VCaP (cell line): Measurements from ENCODE around the gene TUBGCP6.

Experiments used
- H3K27ac ChIP-seq: fragments of 450-650 bp; 2 replicates; pipeline ENCODE4 v1.5.1; 2017
- TF ChIP-seq, protein P1 (sequence below): fragments of 450-650 bp; conservative IDR thresholded peaks from 2 replicates; pipeline ENCODE4 v1.5.1; 2017; ENCODE audit warnings: mild to moderate bottlenecking, moderate library complexity

Gene TUBGCP6

DNA sequence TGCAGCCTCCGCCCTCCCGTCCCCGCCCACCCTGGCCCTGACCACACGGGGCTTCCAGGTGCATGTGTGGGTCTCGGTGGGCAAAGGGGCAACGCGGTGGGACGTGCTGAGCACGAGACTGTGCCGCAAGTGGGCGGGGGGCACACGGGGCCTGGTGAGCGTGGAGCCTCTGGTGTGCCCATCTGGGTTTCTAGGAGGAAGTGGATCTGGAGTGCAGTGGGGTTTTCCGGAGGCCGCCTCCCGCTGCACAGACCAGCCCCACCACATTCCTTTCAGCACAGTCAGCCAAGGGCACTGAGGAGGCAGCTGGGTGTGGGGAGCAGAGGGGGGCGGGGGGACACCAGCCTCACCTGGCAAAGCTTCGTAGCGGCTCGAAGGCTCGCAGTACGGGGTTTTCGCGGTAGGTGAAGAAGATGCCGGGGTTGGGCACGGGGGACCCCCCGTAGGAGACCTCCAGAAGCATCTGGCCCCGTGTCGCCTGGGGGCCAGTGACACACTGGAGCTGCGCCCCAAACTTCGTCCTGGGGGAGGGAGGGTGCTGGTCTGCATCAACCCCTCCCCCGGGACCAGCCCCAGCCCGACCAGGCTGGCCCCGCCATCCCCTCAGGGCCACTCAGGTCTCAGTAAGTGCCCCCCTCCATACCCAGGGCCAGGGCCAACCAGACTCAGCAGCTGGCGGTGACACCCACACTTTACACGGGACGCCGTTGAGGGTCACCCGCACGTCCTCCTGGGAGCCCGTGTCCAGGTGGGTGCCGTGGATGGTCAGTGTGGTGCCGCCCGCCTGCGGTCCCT lies 37.7 kb upstream of the TUBGCP6 start:
- H3K27ac ChIP-seq, result no peak overlapping the region
- TF ChIP-seq, protein P1, sequence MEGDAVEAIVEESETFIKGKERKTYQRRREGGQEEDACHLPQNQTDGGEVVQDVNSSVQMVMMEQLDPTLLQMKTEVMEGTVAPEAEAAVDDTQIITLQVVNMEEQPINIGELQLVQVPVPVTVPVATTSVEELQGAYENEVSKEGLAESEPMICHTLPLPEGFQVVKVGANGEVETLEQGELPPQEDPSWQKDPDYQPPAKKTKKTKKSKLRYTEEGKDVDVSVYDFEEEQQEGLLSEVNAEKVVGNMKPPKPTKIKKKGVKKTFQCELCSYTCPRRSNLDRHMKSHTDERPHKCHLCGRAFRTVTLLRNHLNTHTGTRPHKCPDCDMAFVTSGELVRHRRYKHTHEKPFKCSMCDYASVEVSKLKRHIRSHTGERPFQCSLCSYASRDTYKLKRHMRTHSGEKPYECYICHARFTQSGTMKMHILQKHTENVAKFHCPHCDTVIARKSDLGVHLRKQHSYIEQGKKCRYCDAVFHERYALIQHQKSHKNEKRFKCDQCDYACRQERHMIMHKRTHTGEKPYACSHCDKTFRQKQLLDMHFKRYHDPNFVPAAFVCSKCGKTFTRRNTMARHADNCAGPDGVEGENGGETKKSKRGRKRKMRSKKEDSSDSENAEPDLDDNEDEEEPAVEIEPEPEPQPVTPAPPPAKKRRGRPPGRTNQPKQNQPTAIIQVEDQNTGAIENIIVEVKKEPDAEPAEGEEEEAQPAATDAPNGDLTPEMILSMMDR, result no peak

DNA sequence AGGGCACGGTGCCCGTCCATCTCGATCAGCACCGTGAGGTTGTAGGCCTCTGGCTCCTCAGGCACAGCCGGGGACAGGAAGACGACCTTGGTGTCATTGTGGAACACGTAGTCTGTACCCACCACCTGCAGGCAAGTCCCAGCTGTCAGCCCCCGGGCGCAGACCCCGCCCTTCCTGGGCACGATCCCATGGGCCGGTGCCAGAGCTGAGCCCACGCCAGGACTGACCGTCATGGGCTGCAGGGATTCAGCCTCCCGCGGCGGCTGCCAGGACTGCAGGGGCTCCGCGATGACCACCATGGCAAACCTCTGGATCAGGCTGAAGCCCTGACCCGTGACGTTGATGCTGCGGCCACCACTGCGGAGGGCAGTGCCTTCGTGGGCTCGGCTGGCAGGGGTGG lies 37.1 kb upstream of the TUBGCP6 start:
- no peak overlapping the region for H3K27ac ChIP-seq
- TF ChIP-seq, protein P1, result no peak

DNA sequence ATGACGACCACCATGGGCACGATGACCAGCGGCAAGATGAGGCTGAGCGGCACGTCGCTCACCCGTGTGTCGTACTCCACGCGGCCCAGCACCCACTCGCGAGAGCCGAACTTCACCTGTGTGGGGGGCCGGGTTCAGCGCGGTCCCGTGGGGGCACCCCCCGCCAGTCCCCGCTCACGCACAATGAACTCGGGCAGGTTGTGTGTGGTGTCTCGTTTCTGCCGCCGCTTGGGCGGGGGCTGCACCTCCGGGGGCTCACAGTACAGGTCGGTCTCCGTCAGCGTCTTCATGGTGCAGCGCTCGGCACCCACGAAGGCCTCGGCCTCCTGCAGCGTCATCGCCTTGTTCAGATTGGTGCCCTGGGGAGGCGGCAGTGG lies 36.5 kb upstream of the TUBGCP6 start:
- H3K27ac ChIP-seq, result no peak overlapping the region
- TF ChIP-seq, protein P1, result no peak

DNA sequence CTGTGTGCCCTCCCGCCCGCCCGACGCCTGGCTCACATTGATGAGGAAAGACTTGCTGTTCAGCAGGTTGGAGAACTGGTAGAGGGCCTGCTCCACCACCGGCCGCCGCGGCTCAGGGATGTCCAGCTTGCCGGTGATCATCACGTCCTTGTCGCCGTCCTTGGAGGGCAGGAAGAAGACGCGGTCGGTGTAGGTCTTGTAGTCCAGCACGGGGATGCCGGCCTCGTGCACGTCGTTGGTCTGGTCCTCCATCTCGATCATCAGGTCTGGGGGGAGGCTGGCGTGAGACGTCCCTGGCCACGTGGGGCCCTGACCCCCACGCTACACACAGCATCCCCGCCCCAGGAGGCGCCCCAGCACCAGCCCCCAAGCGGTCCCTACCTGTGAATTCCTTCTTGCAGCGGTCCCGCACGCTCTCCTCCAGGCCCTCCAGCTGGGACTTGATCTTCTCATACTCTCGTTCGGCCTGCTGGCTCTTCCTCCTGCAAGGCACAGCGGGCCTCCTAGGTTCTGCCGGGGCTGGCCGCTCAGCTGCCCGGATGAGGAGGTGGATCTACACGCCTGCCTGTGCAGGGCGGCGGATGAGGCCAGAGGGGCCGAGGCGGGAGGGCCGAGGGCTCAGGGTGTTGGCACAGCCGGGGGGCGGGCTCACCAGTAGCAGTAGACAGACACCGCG lies 36.0 kb upstream of the TUBGCP6 start:
- H3K27ac ChIP-seq, result no peak overlapping the region

DNA sequence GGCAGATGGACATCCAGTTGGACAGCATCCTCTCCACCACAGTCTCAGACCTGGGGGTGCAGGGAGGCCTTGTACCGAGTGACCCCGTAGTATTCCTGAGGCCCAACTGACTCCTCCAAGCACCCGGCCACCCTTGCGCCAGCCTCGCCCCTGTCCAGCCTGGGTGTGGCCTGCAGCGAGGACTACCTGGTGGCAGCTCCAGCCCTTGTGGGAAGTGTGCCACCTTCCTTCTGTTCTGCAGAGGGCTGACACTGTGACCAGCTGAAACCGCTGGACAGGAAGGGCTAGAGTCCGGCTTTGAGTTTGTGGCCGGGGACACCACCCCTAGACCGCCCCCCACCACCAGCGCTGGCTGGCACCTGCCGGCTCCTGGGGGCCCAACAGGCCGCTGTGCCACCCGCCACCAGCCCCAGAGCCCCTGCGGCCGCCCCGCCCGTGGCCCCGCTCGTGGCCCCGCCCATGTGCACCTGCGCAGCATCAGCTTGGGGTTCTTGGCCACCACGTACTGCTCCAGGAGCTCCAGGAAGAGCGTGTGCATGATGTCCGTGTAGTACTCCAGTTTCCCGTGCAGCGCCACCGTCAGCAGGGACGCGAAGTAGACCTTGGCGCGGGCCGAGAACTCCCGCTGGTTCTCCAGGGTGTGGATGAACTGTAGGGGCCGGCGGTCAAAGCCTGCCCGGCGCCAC lies 35.3 kb upstream of the TUBGCP6 start:
- TF ChIP-seq, protein P1, result no peak
- H3K27ac ChIP-seq, result no peak overlapping the region

More for the DNA sequence above, 36.0 kb upstream of the TUBGCP6 start:
- TF ChIP-seq, protein P1, result no peak

DNA sequence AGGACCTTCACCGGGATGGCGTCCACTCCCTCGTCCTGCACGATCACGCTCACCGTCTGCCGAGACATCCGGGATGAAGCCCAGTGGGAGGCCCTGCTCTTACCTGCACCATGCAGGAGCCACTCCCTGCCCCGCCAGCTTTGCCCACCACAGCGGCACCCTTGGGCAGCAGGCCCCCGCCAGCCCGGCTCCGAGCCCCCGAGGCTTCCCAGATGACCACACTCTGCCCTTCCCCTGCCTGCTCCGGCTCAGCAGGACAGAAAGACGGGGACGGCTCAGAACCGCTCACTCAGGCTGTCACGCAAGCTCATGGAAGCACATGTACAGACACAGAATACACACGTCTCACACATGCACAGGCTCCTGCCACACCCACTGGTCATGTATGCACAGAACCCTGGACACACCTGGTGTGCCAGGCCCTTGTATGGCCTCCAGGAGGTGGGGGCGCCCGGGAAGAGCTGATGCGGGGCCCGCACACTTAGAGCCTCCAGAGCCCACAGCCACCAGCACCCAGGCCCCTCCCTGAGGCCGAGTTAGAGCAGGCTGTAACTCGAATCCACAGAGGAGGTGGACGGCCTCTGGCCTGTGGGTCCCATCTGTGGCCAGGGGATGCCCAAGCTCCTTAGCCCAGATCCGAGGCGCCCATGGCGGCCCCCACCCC lies 34.3 kb upstream of the TUBGCP6 start:
- TF ChIP-seq, protein P1, result no peak
- H3K27ac ChIP-seq, result no peak overlapping the region

DNA sequence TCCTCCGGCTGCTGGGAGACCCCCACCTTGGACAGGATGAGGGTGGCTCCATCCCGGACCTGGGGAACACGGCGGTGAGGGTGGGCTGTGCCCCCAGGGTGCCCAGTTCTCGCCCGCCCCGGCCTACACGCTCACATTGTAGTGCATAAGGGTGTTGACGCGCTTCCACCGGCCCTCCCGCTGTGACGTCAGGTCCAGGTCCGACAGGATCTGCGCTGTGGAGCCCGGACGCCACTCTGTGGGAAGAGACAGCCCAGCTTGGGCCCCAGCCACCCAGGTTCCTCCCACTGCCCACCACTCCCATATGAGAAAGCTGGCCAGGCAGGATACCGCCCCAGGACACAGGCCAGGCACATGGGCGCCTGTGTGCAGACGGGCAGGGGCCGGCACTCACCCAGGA lies 33.6 kb upstream of the TUBGCP6 start:
- TF ChIP-seq, protein P1, result no peak
- H3K27ac ChIP-seq, result no peak overlapping the region
